ENCODE results near the gene SEMA5B.

GRCh38 chr3:123006609-123007008 lies 21.0 kb downstream of the SEMA5B start:
- TF ChIP-seq, protein P1, sequence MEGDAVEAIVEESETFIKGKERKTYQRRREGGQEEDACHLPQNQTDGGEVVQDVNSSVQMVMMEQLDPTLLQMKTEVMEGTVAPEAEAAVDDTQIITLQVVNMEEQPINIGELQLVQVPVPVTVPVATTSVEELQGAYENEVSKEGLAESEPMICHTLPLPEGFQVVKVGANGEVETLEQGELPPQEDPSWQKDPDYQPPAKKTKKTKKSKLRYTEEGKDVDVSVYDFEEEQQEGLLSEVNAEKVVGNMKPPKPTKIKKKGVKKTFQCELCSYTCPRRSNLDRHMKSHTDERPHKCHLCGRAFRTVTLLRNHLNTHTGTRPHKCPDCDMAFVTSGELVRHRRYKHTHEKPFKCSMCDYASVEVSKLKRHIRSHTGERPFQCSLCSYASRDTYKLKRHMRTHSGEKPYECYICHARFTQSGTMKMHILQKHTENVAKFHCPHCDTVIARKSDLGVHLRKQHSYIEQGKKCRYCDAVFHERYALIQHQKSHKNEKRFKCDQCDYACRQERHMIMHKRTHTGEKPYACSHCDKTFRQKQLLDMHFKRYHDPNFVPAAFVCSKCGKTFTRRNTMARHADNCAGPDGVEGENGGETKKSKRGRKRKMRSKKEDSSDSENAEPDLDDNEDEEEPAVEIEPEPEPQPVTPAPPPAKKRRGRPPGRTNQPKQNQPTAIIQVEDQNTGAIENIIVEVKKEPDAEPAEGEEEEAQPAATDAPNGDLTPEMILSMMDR (IDR thresholded peaks at IDR 0.05), result no peak
- no peak for TF ChIP-seq POLR2A (IDR thresholded peaks at IDR 0.05)

All from uterus (tissue), 2 donors.